ENCODE results near the gene RAB14. TPM values are rescaled to one million over a fixed set of nuclear protein-coding genes. Genes with fewer than 3 reads are reported as not detected.

The RAB14 gene
- total and polyA plus RNA-seq, 2 donors: 23.1 to 49.0 TPM

GRCh38 chr9:121225240-121225639 lies 23.6 kb upstream of the RAB14 start:
- Histone ChIP-seq H3K4me3 (ENCODE audit: low read length in 2 of 2) (no peak overlapping the region), H3K9me3 (ENCODE audit: control insufficient read depth in 2 of 2, insufficient read depth in 1 of 2, low read length in 1 of 2) (no peaks in the 10 kb centered on the region), H3K36me3 (ENCODE audit: control insufficient read depth in 2 of 2, insufficient read depth in 2 of 2, low read length in 1 of 2) (no peaks in the 10 kb centered on the region), H3K27ac (ENCODE audit: low read depth in 1 of 2, low read length in 1 of 2) (no peak overlapping the region), H3K4me1 (ENCODE audit: control insufficient read depth in 2 of 2, insufficient read depth in 2 of 2, low read length in 2 of 2) (peaks cover 0 to 4% of the 10 kb centered on the region in 2 donors), H3K27me3 (ENCODE audit: control insufficient read depth in 2 of 2, insufficient read depth in 1 of 2, low read length in 1 of 2) (no peaks in the 10 kb centered on the region)
- 93% methylated on average over 5 of the region's 5 CpGs for WGBS
- DNase-seq (ENCODE audit: low read depth in 6 of 9, low spot score in 9 of 9): no peak

- Histone ChIP-seq H3K4me3 (ENCODE audit: low read length in 2 of 2) (no peak overlapping the region), H3K4me1 (ENCODE audit: control insufficient read depth in 2 of 2, insufficient read depth in 2 of 2, low read length in 2 of 2) (peaks cover 0 to 6% of the 10 kb centered on the region in 2 donors), H3K36me3 (ENCODE audit: control insufficient read depth in 2 of 2, insufficient read depth in 2 of 2, low read length in 1 of 2) (no peaks in the 10 kb centered on the region), H3K27ac (ENCODE audit: low read depth in 1 of 2, low read length in 1 of 2) (no peak overlapping the region), H3K9me3 (ENCODE audit: control insufficient read depth in 2 of 2, insufficient read depth in 1 of 2, low read length in 1 of 2) (no peaks in the 10 kb centered on the region), H3K27me3 (ENCODE audit: control insufficient read depth in 2 of 2, insufficient read depth in 1 of 2, low read length in 1 of 2) (no peaks in the 10 kb centered on the region)
- 78% methylated on average over 12 of the region's 12 CpGs for WGBS
- no peak for DNase-seq (ENCODE audit: low read depth in 6 of 9, low spot score in 9 of 9)
Observed at GRCh38 chr9:121222524-121223171, 21.0 kb upstream of the RAB14 start.

- H3K27ac ChIP-seq (ENCODE audit: low read depth in 1 of 2, low read length in 1 of 2): no peak overlapping the region
- WGBS: 98% methylated on average over 2 of the region's 2 CpGs
- no peaks in the 10 kb centered on the region for H3K27me3 ChIP-seq (ENCODE audit: control insufficient read depth in 2 of 2, insufficient read depth in 1 of 2, low read length in 1 of 2)
- H3K9me3 ChIP-seq (ENCODE audit: control insufficient read depth in 2 of 2, insufficient read depth in 1 of 2, low read length in 1 of 2): no peaks in the 10 kb centered on the region
- DNase-seq (ENCODE audit: low read depth in 6 of 9, low spot score in 9 of 9): no peak
- H3K4me1 ChIP-seq (ENCODE audit: control insufficient read depth in 2 of 2, insufficient read depth in 2 of 2, low read length in 2 of 2): peaks cover 0 to 6% of the 10 kb centered on the region in 2 donors
- no peak overlapping the region for H3K4me3 ChIP-seq (ENCODE audit: low read length in 2 of 2)
- H3K36me3 ChIP-seq (ENCODE audit: control insufficient read depth in 2 of 2, insufficient read depth in 2 of 2, low read length in 1 of 2): no peaks in the 10 kb centered on the region
Observed at GRCh38 chr9:121221664-121222055, 20.0 kb upstream of the RAB14 start.

- Histone ChIP-seq H3K27me3 (ENCODE audit: control insufficient read depth in 2 of 2, insufficient read depth in 1 of 2, low read length in 1 of 2) (no peaks in the 10 kb centered on the region), H3K4me3 (ENCODE audit: low read length in 2 of 2) (no peak overlapping the region), H3K36me3 (ENCODE audit: control insufficient read depth in 2 of 2, insufficient read depth in 2 of 2, low read length in 1 of 2) (no peaks in the 10 kb centered on the region), H3K27ac (ENCODE audit: low read depth in 1 of 2, low read length in 1 of 2) (peak overlapping the region in 1 of 2 donors; percentile 68), H3K9me3 (ENCODE audit: control insufficient read depth in 2 of 2, insufficient read depth in 1 of 2, low read length in 1 of 2) (no peaks in the 10 kb centered on the region), H3K4me1 (ENCODE audit: control insufficient read depth in 2 of 2, insufficient read depth in 2 of 2, low read length in 2 of 2) (peaks cover 0 to 6% of the 10 kb centered on the region in 2 donors)
- peak in 1 of 9 donors; percentile 27 for DNase-seq (ENCODE audit: low read depth in 6 of 9, low spot score in 9 of 9)
- 72% methylated on average over 13 of the region's 13 CpGs for WGBS
Observed at GRCh38 chr9:121220996-121221663, 19.5 kb upstream of the RAB14 start.

GRCh38 chr9:121219530-121219929 lies 17.9 kb upstream of the RAB14 start:
- H3K4me3 ChIP-seq (ENCODE audit: low read length in 2 of 2): no peak overlapping the region
- H3K4me1 ChIP-seq (ENCODE audit: control insufficient read depth in 2 of 2, insufficient read depth in 2 of 2, low read length in 2 of 2): peaks cover 0 to 6% of the 10 kb centered on the region in 2 donors
- H3K36me3 ChIP-seq (ENCODE audit: control insufficient read depth in 2 of 2, insufficient read depth in 2 of 2, low read length in 1 of 2): no peaks in the 10 kb centered on the region
- no peaks in the 10 kb centered on the region for H3K9me3 ChIP-seq (ENCODE audit: control insufficient read depth in 2 of 2, insufficient read depth in 1 of 2, low read length in 1 of 2)
- no peak overlapping the region for H3K27ac ChIP-seq (ENCODE audit: low read depth in 1 of 2, low read length in 1 of 2)
- no peaks in the 10 kb centered on the region for H3K27me3 ChIP-seq (ENCODE audit: control insufficient read depth in 2 of 2, insufficient read depth in 1 of 2, low read length in 1 of 2)
- DNase-seq (ENCODE audit: low read depth in 6 of 9, low spot score in 9 of 9): no peak
- 94% methylated on average over 3 of the region's 3 CpGs for WGBS

- Histone ChIP-seq H3K9me3 (ENCODE audit: control insufficient read depth in 2 of 2, insufficient read depth in 1 of 2, low read length in 1 of 2) (no peaks in the 10 kb centered on the region), H3K4me1 (ENCODE audit: control insufficient read depth in 2 of 2, insufficient read depth in 2 of 2, low read length in 2 of 2) (peaks cover 0 to 6% of the 10 kb centered on the region in 2 donors), H3K36me3 (ENCODE audit: control insufficient read depth in 2 of 2, insufficient read depth in 2 of 2, low read length in 1 of 2) (no peaks in the 10 kb centered on the region), H3K27me3 (ENCODE audit: control insufficient read depth in 2 of 2, insufficient read depth in 1 of 2, low read length in 1 of 2) (no peaks in the 10 kb centered on the region), H3K27ac (ENCODE audit: low read depth in 1 of 2, low read length in 1 of 2) (no peak overlapping the region), H3K4me3 (ENCODE audit: low read length in 2 of 2) (no peak overlapping the region)
- WGBS: 98% methylated on average over 8 of the region's 8 CpGs
- no peak for DNase-seq (ENCODE audit: low read depth in 6 of 9, low spot score in 9 of 9)
Observed at GRCh38 chr9:121218357-121219027, 16.8 kb upstream of the RAB14 start.

- Histone ChIP-seq H3K9me3 (ENCODE audit: control insufficient read depth in 2 of 2, insufficient read depth in 1 of 2, low read length in 1 of 2) (no peaks in the 10 kb centered on the region), H3K27me3 (ENCODE audit: control insufficient read depth in 2 of 2, insufficient read depth in 1 of 2, low read length in 1 of 2) (no peaks in the 10 kb centered on the region), H3K4me3 (ENCODE audit: low read length in 2 of 2) (no peak overlapping the region), H3K36me3 (ENCODE audit: control insufficient read depth in 2 of 2, insufficient read depth in 2 of 2, low read length in 1 of 2) (no peaks in the 10 kb centered on the region), H3K27ac (ENCODE audit: low read depth in 1 of 2, low read length in 1 of 2) (no peak overlapping the region), H3K4me1 (ENCODE audit: control insufficient read depth in 2 of 2, insufficient read depth in 2 of 2, low read length in 2 of 2) (peaks cover 4 to 11% of the 10 kb centered on the region in 2 donors)
- no peak for DNase-seq (ENCODE audit: low read depth in 6 of 9, low spot score in 9 of 9)
- 98% methylated on average over 4 of the region's 4 CpGs for WGBS
Observed at GRCh38 chr9:121217609-121218292, 16.1 kb upstream of the RAB14 start.

GRCh38 chr9:121216271-121216805 lies 14.7 kb upstream of the RAB14 start:
- Histone ChIP-seq H3K27ac (ENCODE audit: low read depth in 1 of 2, low read length in 1 of 2) (no peak overlapping the region), H3K4me1 (ENCODE audit: control insufficient read depth in 2 of 2, insufficient read depth in 2 of 2, low read length in 2 of 2) (peaks cover 4 to 11% of the 10 kb centered on the region in 2 donors), H3K4me3 (ENCODE audit: low read length in 2 of 2) (no peak overlapping the region), H3K9me3 (ENCODE audit: control insufficient read depth in 2 of 2, insufficient read depth in 1 of 2, low read length in 1 of 2) (no peaks in the 10 kb centered on the region), H3K27me3 (ENCODE audit: control insufficient read depth in 2 of 2, insufficient read depth in 1 of 2, low read length in 1 of 2) (no peaks in the 10 kb centered on the region), H3K36me3 (ENCODE audit: control insufficient read depth in 2 of 2, insufficient read depth in 2 of 2, low read length in 1 of 2) (no peaks in the 10 kb centered on the region)
- WGBS: 83% methylated on average over 3 of the region's 3 CpGs
- no peak for DNase-seq (ENCODE audit: low read depth in 6 of 9, low spot score in 9 of 9)

Measured in thymus (tissue), 11 donors.